Lower lobe of right lung (tissue), 2 donors: Measurements from ENCODE around the gene KLHL25. TPM values are rescaled to one million over a fixed set of nuclear protein-coding genes. Genes with fewer than 3 reads are reported as not detected.

ENCODE experiments used
- ATAC-seq, 2 donors: fragments of 200-7000 bp; cut with Tn5 transposase; one replicate each; pipeline ENCODE4 v1.9.1; 2020 to 2022; ENCODE audit warnings: mild to moderate bottlenecking in 2 of 2, moderate library complexity in 2 of 2
- DNase-seq: peaks from one replicate; pipeline ENCODE4 v3.0.0-alpha.2; 2020
- H3K27ac ChIP-seq: fragments of 200-600 bp; one replicate; pipeline ENCODE4 v1.8.0; 2022
- H3K27me3 ChIP-seq: fragments of 200-600 bp; one replicate; pipeline ENCODE4 v1.8.0; 2022; ENCODE audit warnings: low read depth
- H3K36me3 ChIP-seq: fragments of 200-600 bp; one replicate; pipeline ENCODE4 v1.8.0; 2022; ENCODE audit warnings: mild to moderate bottlenecking
- H3K4me1 ChIP-seq: fragments of 200-600 bp; one replicate; pipeline ENCODE4 v1.8.0; 2022
- H3K4me3 ChIP-seq: fragments of 200-600 bp; one replicate; pipeline ENCODE4 v1.8.0; 2022; ENCODE audit warnings: mild to moderate bottlenecking
- H3K9me3 ChIP-seq: fragments of 200-600 bp; one replicate; pipeline ENCODE4 v1.8.0; 2022
- intact Hi-C: fragments of 100-400 bp; cut with DNase I; formaldehyde crosslinking; loops from one replicate; pipeline ENCODE4 v1.11.0; 2022
- total RNA-seq: library from RNA; stranded (reverse); fragmentation: NEBNext Ultra II Directional; extraction: Animal tissue kit (Norgen Biotek cat#: 25700); gene quantifications from one replicate; pipeline ENCODE4 v1.2.1, GENCODE V29; 2021
- TF ChIP-seq, protein P1 (sequence below): fragments of 200-600 bp; IDR thresholded peaks from one replicate; pipeline ENCODE4 v1.8.0; 2022; ENCODE audit warnings: antibody characterized with exemption, mild to moderate bottlenecking
- donor health status: DM: no; HTN: yes; CAD: no; lungs with severe emphysema.

KLHL25 gene
- total RNA-seq, 1 donor from 2014 or later = 3.0 TPM

- DNase-seq (no peak), ATAC-seq (no peak)
- Histone ChIP-seq H3K4me3 (no peak overlapping the region), H3K27ac (no peak overlapping the region), H3K36me3 (no peaks in the 10 kb centered on the region), H3K27me3 (no peaks in the 10 kb centered on the region), H3K4me1 (peaks cover 7% of the 10 kb centered on the region), H3K9me3 (no peaks in the 10 kb centered on the region)
- intact Hi-C loops = no loop called here
- TF ChIP-seq, protein P1, sequence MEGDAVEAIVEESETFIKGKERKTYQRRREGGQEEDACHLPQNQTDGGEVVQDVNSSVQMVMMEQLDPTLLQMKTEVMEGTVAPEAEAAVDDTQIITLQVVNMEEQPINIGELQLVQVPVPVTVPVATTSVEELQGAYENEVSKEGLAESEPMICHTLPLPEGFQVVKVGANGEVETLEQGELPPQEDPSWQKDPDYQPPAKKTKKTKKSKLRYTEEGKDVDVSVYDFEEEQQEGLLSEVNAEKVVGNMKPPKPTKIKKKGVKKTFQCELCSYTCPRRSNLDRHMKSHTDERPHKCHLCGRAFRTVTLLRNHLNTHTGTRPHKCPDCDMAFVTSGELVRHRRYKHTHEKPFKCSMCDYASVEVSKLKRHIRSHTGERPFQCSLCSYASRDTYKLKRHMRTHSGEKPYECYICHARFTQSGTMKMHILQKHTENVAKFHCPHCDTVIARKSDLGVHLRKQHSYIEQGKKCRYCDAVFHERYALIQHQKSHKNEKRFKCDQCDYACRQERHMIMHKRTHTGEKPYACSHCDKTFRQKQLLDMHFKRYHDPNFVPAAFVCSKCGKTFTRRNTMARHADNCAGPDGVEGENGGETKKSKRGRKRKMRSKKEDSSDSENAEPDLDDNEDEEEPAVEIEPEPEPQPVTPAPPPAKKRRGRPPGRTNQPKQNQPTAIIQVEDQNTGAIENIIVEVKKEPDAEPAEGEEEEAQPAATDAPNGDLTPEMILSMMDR = no peak
Measured at GRCh38 chr15:85757073-85757938, 37.4 kb downstream of the KLHL25 start.

GRCh38 chr15:85756411-85757072 is 38.2 kb downstream of the KLHL25 start:
- no peak overlapping the region for H3K27ac ChIP-seq
- peaks cover 6% of the 10 kb centered on the region for H3K4me1 ChIP-seq

GRCh38 chr15:85755942-85756341 is 38.8 kb downstream of the KLHL25 start:
- TF ChIP-seq, protein P1 = no peak
- H3K4me1 ChIP-seq = peaks cover 12% of the 10 kb centered on the region
- H3K27ac ChIP-seq = no peak overlapping the region
- no peaks in the 10 kb centered on the region for H3K27me3 ChIP-seq
- ATAC-seq (no peak), DNase-seq (no peak)
- intact Hi-C loops = no loop called here
- H3K36me3 ChIP-seq = no peaks in the 10 kb centered on the region
- no peak overlapping the region for H3K4me3 ChIP-seq
- no peaks in the 10 kb centered on the region for H3K9me3 ChIP-seq

More at GRCh38 chr15:85756411-85757072, 38.2 kb downstream of the KLHL25 start:
- no peak overlapping the region for H3K4me3 ChIP-seq
- intact Hi-C loops = no loop called here
- TF ChIP-seq, protein P1 = no peak
- H3K36me3 ChIP-seq = no peaks in the 10 kb centered on the region
- H3K9me3 ChIP-seq = no peaks in the 10 kb centered on the region
- DNase-seq = no peak
- ATAC-seq = no peak
- no peaks in the 10 kb centered on the region for H3K27me3 ChIP-seq

- Histone ChIP-seq H3K4me3 (no peak overlapping the region), H3K9me3 (no peaks in the 10 kb centered on the region), H3K27me3 (no peaks in the 10 kb centered on the region), H3K27ac (no peak overlapping the region), H3K4me1 (peaks cover 17% of the 10 kb centered on the region), H3K36me3 (no peaks in the 10 kb centered on the region)
- TF ChIP-seq, protein P1 = no peak
- no peak for ATAC-seq
- DNase-seq = no peak
- intact Hi-C loops = no loop called here
Measured at GRCh38 chr15:85755471-85755870, 39.3 kb downstream of the KLHL25 start.

DNA sequence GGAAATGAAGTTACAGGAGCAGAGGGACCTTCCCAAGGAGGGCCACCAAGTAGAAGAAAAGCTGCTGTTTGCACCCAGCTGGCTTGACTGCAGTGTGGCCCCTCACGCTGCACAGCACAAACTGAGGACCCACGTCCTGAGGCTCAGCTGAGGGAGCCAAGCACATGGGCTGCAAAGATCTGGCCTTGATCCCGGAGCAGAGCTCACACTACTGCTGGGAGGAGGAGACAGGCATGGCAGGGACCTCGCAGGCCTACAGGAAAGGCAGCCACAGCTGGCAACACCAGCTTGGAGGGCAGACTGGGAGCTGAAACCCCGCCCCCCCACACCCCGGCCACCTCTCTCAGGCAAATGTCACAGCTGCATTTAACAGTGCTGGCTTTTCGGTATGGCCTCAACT is 39.7 kb downstream of the KLHL25 start:
- intact Hi-C loops = no loop called here
- ATAC-seq (no peak), DNase-seq (no peak)
- H3K36me3 ChIP-seq = no peaks in the 10 kb centered on the region
- TF ChIP-seq, protein P1 = no peak
- no peak overlapping the region for H3K4me3 ChIP-seq
- peaks cover 19% of the 10 kb centered on the region for H3K4me1 ChIP-seq
- H3K9me3 ChIP-seq = no peaks in the 10 kb centered on the region
- no peaks in the 10 kb centered on the region for H3K27me3 ChIP-seq
- H3K27ac ChIP-seq = no peak overlapping the region
